ENCODE data around the gene MT1E. TPM values are rescaled to one million over a fixed set of nuclear protein-coding genes. Genes with fewer than 3 reads are reported as not detected.
A peak's percentile ranks its signal among the peaks of the same experiment; 100 is the strongest.

MT1E gene
- total and polyA plus RNA-seq, 2 of the 13 experiments (the other 11 are each of a cell fraction or from before 2014, with no cell fraction given) = 110 to 1,072 TPM

DNA sequence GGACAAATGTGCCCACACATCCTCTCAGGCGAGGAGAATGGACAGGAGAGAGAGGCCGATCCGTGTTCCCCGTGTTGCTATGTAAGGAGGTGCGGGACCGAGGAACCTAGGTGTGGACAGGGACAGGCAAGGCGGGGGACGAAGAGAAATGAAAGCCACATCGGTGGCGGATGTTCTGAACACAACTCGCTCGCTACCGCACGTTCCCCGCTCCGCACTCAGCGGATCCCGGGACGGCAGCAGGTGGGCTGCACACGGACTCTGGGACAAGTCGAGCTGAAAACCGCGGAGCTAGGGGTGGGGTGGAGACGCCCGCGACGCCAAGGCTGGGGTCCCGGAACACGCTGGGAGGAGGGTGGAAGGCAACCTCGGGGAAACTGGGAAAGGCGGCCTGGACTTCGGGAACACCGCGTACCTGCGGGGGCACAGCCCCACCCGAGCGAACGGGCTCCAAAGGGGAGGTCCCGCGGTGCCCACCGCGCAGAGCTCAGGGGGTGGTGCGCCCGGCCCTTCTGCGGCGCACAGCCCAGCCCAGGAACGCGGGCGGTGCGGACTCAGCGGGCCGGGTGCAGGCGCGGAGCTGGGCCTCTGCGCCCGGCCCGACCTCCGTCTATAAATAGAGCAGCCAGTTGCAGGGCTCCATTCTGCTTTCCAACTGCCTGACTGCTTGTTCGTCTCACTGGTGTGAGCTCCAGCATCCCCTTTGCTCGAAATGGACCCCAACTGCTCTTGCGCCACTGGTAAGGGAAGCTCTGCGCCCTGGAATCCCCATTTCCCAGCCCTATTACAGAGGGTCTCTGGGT is at the start of gene MT1E (continued):
- TF ChIP-seq, protein P1, sequence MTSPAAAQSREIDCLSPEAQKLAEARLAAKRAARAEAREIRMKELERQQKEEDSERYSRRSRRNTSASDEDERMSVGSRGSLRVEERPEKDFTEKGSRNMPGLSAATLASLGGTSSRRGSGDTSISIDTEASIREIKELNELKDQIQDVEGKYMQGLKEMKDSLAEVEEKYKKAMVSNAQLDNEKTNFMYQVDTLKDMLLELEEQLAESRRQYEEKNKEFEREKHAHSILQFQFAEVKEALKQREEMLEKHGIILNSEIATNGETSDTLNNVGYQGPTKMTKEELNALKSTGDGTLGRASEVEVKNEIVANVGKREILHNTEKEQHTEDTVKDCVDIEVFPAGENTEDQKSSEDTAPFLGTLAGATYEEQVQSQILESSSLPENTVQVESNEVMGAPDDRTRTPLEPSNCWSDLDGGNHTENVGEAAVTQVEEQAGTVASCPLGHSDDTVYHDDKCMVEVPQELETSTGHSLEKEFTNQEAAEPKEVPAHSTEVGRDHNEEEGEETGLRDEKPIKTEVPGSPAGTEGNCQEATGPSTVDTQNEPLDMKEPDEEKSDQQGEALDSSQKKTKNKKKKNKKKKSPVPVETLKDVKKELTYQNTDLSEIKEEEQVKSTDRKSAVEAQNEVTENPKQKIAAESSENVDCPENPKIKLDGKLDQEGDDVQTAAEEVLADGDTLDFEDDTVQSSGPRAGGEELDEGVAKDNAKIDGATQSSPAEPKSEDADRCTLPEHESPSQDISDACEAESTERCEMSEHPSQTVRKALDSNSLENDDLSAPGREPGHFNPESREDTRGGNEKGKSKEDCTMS (CRISPR knock-in tag; conservative IDR thresholded peaks at IDR 0.05) = 0 out of 2 replicates have a peak, but pooled peaks have one; percentile 31
- 0 out of 2 replicates have a peak, but pooled peaks have one; percentile 5 for TF ChIP-seq RARA (CRISPR knock-in tag; IDR thresholded peaks at IDR 0.05)
- TF ChIP-seq, protein P2, sequence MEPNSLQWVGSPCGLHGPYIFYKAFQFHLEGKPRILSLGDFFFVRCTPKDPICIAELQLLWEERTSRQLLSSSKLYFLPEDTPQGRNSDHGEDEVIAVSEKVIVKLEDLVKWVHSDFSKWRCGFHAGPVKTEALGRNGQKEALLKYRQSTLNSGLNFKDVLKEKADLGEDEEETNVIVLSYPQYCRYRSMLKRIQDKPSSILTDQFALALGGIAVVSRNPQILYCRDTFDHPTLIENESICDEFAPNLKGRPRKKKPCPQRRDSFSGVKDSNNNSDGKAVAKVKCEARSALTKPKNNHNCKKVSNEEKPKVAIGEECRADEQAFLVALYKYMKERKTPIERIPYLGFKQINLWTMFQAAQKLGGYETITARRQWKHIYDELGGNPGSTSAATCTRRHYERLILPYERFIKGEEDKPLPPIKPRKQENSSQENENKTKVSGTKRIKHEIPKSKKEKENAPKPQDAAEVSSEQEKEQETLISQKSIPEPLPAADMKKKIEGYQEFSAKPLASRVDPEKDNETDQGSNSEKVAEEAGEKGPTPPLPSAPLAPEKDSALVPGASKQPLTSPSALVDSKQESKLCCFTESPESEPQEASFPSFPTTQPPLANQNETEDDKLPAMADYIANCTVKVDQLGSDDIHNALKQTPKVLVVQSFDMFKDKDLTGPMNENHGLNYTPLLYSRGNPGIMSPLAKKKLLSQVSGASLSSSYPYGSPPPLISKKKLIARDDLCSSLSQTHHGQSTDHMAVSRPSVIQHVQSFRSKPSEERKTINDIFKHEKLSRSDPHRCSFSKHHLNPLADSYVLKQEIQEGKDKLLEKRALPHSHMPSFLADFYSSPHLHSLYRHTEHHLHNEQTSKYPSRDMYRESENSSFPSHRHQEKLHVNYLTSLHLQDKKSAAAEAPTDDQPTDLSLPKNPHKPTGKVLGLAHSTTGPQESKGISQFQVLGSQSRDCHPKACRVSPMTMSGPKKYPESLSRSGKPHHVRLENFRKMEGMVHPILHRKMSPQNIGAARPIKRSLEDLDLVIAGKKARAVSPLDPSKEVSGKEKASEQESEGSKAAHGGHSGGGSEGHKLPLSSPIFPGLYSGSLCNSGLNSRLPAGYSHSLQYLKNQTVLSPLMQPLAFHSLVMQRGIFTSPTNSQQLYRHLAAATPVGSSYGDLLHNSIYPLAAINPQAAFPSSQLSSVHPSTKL (CRISPR knock-in tag; IDR thresholded peaks at IDR 0.05) = peak; percentile 12; the same call in 1 of the 2 replicates
- TF ChIP-seq HNRNPLL (IDR thresholded peaks at IDR 0.05; ENCODE audit: low read depth, low read length, poor library complexity, severe bottlenecking) = peak; percentile 95
- 0 out of 2 replicates have a peak, but pooled peaks have one; percentile 12 for TF ChIP-seq SALL1 (CRISPR knock-in tag; IDR thresholded peaks at IDR 0.05)
- TF ChIP-seq GATAD2A (CRISPR knock-in tag; IDR thresholded peaks at IDR 0.05) = peak; percentile 21; the same call in 1 of the 2 replicates
- peak; percentile 61; the same call in 1 of the 2 replicates for TF ChIP-seq ZNF605 (CRISPR knock-in tag; IDR thresholded peaks at IDR 0.05)
- TF ChIP-seq SP4 (CRISPR knock-in tag; IDR thresholded peaks at IDR 0.05) = peak; percentile 54; the same call in 1 of the 2 replicates
- TF ChIP-seq RXRB (CRISPR knock-in tag; IDR thresholded peaks at IDR 0.05; ENCODE audit: borderline replicate concordance) = no peak
- TF ChIP-seq NR1H2 (CRISPR knock-in tag; IDR thresholded peaks at IDR 0.05; ENCODE audit: borderline replicate concordance, low read depth) = no peak
- TF ChIP-seq CHD4 (IDR thresholded peaks at IDR 0.05; ENCODE audit: borderline replicate concordance, low read length) = no peak
- peak; percentile 84 for TF ChIP-seq ZNF777 (CRISPR knock-in tag; IDR thresholded peaks at IDR 0.05)
- TF ChIP-seq, protein P3, sequence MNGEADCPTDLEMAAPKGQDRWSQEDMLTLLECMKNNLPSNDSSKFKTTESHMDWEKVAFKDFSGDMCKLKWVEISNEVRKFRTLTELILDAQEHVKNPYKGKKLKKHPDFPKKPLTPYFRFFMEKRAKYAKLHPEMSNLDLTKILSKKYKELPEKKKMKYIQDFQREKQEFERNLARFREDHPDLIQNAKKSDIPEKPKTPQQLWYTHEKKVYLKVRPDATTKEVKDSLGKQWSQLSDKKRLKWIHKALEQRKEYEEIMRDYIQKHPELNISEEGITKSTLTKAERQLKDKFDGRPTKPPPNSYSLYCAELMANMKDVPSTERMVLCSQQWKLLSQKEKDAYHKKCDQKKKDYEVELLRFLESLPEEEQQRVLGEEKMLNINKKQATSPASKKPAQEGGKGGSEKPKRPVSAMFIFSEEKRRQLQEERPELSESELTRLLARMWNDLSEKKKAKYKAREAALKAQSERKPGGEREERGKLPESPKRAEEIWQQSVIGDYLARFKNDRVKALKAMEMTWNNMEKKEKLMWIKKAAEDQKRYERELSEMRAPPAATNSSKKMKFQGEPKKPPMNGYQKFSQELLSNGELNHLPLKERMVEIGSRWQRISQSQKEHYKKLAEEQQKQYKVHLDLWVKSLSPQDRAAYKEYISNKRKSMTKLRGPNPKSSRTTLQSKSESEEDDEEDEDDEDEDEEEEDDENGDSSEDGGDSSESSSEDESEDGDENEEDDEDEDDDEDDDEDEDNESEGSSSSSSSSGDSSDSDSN (CRISPR knock-in tag; IDR thresholded peaks at IDR 0.05) = peak; percentile 55; the same call in 1 of the 2 replicates
- 0 out of 2 replicates have a peak, but pooled peaks have one; percentile 42 for TF ChIP-seq ZBTB7A (CRISPR knock-in tag; IDR thresholded peaks at IDR 0.05)
- peak; percentile 34; the same call in 1 of the 2 replicates for TF ChIP-seq ZNF430 (CRISPR knock-in tag; IDR thresholded peaks at IDR 0.05)
- 0 out of 2 replicates have a peak, but pooled peaks have one; percentile 19 for TF ChIP-seq TBX3 (IDR thresholded peaks at IDR 0.05; ENCODE audit: borderline replicate concordance)
- TF ChIP-seq ZNF468 (CRISPR knock-in tag; IDR thresholded peaks at IDR 0.05) = 0 out of 2 replicates have a peak, but pooled peaks have one; percentile 78
- TF ChIP-seq, protein P4, sequence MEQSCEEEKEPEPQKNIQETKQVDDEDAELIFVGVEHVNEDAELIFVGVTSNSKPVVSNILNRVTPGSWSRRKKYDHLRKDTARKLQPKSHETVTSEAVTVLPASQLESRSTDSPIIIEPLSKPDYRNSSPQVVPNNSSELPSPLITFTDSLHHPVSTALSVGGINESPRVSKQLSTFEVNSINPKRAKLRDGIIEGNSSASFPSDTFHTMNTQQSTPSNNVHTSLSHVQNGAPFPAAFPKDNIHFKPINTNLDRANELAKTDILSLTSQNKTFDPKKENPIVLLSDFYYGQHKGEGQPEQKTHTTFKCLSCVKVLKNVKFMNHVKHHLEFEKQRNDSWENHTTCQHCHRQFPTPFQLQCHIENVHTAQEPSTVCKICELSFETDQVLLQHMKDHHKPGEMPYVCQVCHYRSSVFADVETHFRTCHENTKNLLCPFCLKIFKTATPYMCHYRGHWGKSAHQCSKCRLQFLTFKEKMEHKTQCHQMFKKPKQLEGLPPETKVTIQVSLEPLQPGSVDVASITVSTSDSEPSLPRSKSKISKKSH (CRISPR knock-in tag; IDR thresholded peaks at IDR 0.05; ENCODE audit: borderline replicate concordance) = 0 out of 2 replicates have a peak, but pooled peaks have one; percentile 38

Measured in HepG2 (cell line).